NCI-H2081 (cell line): ENCODE results near the gene ALKBH8.
A peak's percentile ranks its signal among the peaks of the same experiment; 100 is the strongest.
"Not testable (repeated sequence)": the region's sequence is repeated elsewhere in the genome, so short reads cannot be mapped to it uniquely, and the experiment has no call there.

ENCODE experiments used
- DNase-seq, 2 experiments: peaks; one replicate each; lab custom pipeline; 2025; lab: John Stamatoyannopoulos, UW

ALKBH8 gene, protein sequence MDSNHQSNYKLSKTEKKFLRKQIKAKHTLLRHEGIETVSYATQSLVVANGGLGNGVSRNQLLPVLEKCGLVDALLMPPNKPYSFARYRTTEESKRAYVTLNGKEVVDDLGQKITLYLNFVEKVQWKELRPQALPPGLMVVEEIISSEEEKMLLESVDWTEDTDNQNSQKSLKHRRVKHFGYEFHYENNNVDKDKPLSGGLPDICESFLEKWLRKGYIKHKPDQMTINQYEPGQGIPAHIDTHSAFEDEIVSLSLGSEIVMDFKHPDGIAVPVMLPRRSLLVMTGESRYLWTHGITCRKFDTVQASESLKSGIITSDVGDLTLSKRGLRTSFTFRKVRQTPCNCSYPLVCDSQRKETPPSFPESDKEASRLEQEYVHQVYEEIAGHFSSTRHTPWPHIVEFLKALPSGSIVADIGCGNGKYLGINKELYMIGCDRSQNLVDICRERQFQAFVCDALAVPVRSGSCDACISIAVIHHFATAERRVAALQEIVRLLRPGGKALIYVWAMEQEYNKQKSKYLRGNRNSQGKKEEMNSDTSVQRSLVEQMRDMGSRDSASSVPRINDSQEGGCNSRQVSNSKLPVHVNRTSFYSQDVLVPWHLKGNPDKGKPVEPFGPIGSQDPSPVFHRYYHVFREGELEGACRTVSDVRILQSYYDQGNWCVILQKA

DNA sequence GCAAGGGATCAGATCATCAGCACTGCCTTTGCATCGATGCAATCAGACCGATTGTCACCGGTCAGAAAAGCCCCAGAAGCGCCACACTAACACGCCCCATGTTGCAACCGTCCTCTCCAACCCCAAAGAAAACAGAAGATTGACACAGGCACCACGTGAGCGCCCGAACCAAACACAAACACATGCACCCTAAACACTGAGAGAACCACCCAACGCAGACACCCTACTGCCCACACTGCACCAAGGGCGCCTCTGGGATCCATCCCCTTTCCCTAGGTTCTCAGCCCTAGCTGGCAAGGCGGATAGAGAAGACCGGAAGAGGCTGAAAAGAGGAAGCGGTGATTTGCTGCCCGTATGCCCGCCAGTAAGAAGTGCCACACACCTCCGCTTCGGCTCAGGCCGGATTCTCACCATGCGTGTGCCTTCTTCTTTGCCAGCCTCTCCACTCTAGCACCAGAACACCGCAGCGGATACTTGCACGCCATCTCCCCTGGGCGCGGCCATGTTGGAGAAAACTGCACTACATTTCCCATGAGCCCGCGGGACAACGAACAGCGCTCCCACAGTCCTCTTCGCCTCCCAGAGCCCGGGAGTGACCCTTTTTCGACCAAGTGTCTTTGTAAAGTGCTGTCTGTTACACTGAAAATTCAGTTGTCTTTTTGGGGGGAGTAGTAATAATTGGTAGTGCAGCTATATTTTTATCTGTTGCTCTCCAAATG is at the start of gene ALKBH8:
Gene ALKBH8, minus strand, starts transcription at position 517 of the 719 bp plus-strand sequence. CDS start 4,842 bp downstream, outside the sequence.
- peak; percentile 59 to 79 for DNase-seq

DNA sequence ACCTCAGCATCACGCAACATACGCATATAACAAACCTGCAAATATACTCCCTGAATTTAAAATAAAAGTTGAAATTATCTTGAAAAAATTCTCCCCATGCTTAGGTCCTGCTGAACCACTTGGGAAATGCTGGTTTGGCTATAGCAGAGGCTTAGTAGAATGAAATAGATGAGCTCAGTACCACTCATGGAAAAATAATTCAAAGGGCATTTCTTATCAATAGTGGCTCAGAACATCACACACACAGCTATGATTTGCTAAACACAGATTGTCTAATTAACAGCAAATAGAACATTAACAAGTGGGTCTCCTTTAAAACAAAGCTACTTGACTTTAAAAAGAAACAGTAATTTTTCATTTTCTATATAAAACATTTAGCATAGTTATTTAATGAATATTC is 46.9 kb upstream of the ALKBH8 start:
- DNase-seq: no peak

DNA sequence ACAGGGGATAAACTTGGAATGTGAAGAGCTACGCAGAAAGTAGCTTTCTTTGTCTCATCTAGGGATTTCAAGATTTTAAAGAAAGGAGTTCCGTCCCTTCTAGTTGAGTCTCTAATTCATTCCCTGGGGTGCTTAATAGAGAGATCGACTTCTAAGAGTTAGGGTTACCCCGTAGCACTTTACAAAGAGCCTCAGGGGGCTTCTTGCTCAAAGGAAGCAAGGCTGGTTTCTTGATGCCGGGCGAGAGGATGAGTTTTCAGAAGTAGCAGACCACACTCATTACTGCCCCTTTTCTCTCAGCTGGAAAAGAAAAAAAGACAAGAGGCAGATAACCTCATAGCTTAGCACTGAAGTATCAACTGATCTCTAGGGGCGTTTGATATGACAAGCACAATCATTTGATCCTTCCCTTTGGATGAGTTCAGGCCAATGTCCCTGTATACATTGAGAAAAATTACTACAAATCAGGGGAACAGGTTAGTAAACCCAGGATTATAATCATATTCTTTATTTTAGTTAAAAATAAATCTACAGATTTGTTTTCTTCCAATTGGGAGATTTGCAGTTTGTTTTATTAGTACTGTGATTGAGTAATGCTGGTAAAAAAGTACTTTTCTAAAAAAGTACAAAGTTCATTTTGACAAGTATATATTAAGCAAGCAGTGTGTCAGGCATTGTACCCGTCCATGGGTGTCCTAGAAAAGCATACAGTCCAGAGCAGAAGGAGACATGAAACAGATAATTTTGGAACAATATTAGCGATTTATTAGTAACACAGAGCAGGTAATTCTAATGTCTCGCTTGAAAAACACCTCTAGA is 44.1 kb upstream of the ALKBH8 start:
- DNase-seq: no peak

DNA sequence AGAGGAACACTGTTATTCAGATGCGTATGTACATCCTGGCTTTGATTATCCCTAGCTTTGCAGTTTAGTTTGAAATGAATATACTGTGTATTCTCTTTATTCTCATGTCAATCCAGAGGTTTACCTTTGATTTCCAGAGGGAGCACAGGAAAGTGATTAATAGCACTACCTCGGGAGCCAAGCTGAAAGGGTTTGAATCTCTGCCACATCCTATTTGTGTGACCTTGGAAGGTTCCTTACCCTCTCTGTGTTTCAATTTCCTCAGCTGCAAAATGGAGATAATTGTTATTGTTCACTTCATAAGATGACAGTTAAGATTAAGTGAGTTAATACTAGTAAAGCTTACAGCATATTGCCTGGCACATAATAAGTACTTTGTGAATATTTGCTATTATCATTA is 43.3 kb upstream of the ALKBH8 start:
- DNase-seq: peak in 1 of 2 experiments; percentile 2

DNA sequence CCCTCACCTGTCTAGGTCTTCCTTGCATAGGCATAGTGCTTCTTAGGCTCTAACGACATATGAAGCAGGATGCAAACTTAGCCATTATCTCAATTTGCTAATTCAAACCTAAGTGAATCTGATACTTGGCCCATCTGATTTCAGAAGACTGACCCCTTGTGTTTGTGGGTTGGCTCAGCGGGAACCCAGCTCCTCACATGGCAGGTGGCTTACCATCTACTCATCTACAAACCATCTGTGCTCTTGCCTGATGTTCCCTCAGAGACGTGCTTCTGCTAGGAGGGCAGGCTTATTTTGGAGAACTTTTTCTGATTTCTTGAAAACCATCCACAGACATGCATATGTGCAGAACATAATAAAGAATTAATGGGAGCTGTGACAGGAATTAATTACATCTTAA is 40.6 kb upstream of the ALKBH8 start:
- DNase-seq: no peak

DNA sequence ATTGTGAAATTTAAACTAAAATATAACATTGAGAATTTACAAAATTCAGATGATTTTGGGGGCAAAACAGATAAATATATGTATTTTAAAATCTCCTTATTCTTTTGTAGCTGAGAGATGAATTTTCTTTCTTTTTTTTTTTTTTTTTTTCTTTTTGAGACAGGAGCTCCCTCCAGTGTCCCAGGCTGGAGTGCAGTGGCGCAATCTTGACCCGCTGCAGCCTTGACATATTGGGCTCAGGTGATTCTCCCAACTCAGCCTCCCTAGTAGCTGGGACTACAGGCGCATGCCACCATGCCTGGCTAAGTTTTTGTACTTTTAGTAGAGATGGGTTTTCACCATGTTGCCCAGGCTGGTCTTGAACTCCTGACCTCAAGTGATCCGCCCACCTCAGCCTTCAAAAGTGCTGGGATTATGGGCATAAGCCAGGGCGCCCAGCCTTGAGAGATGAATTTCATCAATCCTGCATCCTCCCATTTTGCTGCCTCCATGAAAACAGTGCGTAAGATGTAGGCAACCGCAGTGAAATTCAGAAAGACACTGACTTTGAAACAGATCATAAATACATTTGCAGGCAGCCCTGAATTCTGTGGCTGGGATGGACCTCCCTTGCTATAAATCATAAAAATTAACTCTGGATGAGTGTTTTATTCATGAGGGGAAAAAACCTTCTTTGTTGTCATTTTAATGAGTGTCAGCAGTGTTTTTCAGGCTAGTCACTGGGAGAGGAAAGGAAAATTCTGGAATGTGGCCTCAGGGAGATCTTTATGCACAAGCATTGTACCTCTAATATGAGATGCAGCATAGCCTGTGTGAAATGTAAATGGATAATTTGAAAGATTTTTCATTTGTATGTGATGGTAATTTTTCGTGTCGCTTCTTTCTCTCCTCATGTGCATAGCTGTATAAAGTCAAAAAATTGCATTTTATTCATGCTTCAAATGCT is 39.8 kb upstream of the ALKBH8 start:
- DNase-seq: no peak

DNA sequence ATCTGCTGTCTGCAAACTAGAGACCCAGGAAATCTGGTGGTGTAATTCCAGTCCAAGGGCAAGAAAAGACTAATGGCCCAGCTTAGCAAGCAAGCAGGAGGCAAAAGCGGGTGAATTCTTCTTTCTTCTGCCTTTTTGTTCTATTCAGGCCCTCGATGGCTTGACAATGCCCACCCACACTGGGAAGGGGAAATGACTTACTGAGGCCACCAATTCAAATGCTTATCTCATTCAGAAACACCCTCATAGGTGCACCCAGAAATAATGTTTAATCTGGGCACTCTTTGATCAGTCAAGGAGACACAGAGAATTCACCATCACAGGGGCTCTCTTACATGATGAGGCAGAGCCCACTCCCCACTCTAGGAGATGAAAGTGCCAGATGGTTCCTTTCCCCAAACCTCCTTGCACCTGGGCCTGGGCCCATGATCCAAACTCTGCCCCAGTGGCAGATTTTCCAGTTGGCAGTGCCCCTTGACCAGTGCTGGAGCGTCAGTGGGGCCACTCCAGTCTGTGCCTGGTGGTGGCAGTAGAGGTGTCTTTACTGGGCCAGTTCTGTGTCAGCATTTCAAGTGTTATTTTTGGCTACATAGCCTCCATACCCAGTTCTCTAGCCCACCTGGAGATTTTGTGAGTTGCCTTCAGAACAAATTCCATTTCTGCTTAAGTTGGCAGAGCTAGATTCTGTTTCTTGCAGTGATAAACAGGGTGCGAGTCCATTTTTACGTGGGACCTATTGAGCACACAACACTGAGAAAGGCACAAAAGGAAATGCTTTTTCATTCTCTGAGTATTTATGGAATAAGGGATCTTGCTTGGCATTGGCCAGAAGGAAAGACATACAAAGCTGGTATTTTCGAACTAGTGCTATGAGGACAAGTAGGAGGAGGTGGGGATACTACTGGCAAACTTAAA is 32.9 kb upstream of the ALKBH8 start:
- DNase-seq: no peak

DNA sequence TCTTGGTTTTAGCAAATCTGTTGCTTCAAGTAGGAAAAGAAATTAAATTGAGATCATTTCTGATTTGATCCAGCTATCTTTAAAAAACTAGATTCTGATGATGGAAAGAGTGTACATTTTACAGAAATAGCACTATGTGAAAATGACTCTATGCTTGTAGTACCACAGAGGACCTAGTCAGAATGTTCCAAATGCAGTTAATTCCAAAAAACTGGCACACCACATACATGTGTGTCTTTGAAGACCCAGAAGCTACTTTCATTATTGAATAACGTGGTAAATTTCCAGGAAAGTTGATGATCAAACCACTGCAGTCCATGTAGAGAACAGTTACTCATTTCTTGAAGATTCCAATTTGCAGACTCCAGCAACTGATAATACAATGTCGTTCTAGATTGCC is 29.2 kb upstream of the ALKBH8 start:
- no peak for DNase-seq

DNA sequence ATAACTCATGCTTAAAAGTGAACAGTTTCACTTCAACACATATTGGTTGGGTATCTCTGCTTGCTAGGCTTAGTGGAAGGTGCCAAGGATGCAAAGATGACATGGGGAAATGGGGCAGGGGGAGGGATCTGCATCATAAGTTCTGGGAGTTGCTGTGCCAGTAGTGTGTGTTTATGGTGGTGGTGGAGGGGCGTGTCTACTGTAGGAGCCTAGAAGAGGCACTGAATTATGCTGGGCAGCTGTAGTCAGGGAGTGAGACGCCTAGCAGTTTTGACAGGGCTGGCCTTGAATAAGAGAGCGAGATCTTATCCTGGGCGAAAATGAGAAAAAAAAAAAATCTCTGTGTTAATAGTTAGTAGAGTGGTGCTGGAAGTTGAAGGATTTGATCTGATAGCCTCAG is 28.4 kb upstream of the ALKBH8 start:
- DNase-seq: no peak

DNA sequence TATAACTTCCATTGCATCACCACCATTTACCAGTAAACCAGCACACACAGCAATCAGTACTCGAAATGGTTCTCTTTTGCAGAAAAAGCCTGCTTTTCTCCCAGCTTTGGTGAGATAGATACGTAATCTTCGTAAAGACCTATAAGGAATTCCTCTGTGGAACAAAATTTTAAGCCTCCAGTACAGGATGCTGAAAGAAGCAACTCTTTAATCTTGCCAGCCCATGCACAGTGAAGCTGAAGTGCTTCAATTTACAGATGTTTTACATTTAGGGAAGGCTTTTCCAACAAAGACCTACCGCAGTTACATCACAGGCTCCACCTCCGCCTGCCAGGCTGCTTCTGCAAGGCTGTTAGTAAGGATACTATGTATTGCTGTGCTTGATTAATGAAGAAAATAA is 27.3 kb upstream of the ALKBH8 start:
- DNase-seq: no peak

DNA sequence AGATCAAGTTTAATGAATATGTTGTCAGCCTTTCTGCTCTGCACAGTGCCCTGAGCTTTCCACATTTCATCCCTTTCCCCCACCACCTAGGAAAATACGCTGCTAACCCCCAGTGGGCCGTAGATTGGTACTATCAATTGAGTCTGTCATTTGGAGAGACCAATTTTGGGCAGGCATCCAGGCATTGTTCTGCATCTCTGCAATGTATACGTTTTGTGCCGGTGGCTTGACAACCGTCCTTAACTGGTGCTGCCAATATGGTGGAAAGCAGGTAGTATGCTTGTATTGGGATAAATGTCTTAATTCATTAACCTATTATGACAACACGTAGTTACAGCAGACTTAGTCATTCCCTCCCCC is 26.7 kb upstream of the ALKBH8 start:
- DNase-seq: no peak

DNA sequence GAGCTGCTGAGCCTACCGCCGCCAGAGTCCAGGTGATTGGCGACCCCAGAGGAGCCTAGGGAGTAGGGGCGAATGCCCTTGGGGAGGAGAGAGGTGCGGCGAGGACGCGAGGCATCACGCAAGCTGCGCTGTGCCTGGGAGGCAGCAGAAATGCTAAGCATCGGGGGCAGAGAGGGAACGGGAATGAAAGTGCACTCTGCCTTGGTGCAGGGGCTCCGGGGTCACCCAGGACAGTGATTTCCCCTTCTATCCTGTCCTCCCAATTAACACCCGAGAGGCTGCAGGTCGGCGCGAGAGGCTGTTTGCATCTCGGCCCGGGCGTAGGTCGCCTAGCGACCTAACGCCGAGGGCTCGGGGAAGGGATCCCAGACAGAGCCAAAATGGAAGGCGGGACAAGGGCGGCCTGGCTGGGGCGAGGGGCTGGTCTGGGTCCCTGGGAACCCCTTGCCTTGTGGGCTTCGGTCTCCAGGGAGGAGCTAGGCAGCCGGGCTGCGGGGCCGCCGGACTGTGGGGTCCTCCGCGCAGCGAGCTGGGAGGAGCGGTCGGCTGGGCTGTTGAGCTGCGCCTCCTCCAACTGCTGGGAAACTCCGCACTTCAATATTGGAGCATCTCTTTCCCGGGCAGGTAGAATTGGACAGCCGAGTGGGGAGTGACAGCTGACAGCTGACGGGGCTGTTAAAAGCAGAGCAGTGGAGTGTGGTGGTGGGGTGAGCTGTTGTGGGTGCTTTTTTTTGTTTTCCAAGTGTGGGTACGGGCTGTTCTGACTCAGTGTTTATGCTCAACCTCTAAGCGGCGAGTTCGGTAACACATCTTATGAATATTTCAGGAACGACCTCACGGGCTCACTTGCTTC is 26.1 kb upstream of the ALKBH8 start:
- DNase-seq: peak in 1 of 2 experiments; percentile 16

DNA sequence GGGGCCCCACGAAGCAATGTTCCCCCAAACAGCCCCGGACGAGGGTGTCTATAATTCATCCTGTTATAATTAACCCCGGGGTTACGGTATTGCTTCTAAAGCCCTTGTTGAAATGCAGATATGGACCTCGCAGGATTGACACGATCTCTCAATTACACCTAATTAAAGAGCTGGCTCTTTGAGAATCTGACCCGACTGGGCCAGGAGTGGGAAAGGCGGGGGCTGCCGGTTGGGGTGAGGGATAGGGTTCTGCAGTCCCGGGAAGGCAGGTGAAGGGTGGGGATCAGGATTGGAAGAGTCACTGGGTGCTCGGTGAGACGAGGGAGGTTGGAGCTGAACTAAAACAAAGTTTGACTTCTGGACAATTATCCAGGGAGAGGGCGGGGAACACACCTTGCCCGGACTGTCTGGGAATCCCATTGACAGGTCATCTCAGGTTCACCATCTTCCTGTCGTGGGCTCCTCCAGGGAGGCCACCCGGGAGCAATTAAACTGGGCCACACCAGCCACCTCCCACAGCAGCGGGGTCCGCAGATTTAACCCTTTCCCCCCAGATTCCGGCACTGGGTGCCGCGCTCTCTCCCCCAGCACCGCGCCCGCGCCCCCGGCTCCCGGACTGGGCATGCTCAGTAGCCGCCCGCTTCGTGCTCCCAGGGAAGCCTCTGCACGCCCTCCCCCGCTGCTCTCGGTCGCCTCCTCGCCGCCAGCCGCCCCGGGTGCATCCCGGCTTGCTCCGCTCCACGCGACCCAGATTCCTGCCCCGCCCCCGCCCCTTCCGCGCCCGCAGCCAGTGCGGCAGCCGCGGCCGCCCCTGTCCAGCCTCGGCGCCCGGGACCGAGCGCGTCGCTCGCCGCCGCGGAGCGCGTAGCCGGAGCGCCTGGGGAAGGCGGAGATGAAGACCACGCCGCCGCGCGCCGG is 25.2 kb upstream of the ALKBH8 start, which contains the start of gene ELMOD1:
Gene ELMOD1, plus strand, starts transcription at position 688 of the 918 bp plus-strand sequence. CDS start 27,043 bp downstream, outside the sequence.
- peak; percentile 21 to 43 for DNase-seq

DNA sequence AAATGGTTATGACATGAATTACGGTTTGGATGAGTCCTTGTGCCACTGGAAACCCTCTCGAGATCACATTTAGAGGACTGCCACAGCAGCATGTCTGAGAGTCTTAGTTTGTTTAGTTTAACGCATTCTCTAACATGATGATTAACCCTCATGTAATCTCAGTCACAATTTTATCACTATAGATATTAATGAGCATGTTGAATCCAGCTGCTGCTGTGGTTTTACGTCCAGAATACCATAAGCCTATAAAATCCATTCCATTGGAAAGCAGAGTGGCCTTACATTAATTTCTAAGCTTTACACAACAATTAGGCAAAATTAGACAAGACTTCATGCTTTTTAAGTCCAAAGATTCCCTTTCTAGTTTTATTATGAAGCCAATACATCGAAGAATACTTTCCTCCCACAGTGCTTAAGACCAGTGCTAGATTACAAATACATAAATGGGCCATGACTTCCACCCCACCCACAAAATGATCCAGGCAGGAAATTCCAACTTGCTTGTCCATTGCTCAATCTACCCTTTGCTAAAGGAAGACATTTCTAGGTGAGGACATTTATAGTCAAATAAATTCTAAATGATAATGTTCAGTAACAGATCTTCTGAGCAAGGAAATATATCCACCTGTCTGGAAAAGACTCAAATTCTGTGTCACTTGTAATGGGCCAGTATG is 21.9 kb upstream of the ALKBH8 start:
- DNase-seq: no peak

DNA sequence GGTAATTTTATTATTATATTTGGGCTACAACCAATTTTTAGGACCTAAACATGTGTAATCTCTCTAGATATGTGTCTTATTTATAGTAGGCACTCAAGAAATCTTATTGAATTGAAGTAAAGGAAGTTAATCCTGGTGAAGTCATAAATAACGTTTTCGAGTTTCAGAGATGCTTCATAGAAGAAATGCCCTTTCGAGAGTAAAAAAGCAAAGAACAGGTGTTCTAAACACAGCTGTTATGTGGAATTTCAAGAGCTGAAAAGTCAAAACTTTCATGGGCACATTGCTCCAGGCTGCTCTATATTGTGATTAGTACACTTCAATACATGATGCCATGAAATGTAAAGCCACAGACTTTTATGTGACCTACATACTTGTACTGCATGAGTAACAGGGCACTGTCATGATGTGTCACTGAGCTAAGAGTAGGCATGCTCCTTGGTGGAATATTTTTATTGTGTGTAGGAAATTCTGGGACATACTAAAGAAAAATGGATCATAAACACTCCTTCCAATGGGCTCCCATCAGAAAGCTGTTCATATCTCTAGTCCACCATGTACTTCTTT is 18.2 kb upstream of the ALKBH8 start:
- DNase-seq: no peak

DNA sequence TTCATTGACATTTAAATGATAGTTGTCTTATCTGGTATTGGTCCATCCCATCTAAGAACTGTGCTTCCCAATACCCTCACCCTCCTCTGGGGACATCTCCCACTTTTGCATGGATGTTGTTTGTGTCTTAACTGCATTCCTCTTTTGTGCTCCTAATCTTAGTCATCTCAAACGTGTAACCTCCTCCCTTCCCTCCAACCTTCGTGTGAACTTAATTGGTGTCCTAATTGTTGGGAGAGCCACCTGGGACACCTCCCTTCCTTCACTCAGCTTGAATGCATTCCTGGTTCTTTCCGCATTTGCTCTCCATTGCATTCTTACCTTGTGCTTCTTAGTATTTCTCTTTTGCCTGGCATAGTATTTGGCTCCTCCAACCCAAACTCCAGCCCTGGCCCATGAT is 15.6 kb upstream of the ALKBH8 start:
- DNase-seq: no peak

DNA sequence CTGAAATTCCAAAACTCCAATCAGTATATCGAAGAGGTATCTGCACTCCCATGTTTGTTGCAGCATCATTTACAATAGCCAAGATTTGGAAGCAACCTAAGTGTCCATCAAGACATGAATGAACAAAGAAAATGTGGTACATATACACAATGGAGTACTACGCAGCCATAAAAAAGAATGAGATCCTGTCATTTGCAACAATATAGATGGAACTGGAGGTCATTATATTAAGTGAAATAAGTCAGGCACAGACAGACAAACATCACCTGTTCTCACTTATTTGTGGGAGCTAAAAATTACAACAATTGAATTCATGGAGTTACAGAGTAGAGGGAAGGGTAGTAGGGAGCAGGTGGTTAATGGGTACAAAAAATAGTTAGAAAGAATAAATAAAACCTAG is 13.6 kb upstream of the ALKBH8 start:
- DNase-seq: not testable (repeated sequence)
